B cell (primary cell): ENCODE measurements around the gene PARD3B.

Experiments
- EZH2 ChIP-seq: IDR thresholded peaks from 2 replicates; pipeline ENCODE4 v1.6.1; 2012; ENCODE audit warnings: borderline replicate concordance, low read depth, mild to moderate bottlenecking, moderate library complexity, low read length; ENCODE audit not compliant: insufficient read depth, poor library complexity, severe bottlenecking
- TF ChIP-seq, protein P1 (sequence below): fragments of 200-600 bp; IDR thresholded peaks from one replicate; pipeline ENCODE4 v1.8.0; 2022; ENCODE audit warnings: antibody characterized with exemption, mild to moderate bottlenecking

DNA sequence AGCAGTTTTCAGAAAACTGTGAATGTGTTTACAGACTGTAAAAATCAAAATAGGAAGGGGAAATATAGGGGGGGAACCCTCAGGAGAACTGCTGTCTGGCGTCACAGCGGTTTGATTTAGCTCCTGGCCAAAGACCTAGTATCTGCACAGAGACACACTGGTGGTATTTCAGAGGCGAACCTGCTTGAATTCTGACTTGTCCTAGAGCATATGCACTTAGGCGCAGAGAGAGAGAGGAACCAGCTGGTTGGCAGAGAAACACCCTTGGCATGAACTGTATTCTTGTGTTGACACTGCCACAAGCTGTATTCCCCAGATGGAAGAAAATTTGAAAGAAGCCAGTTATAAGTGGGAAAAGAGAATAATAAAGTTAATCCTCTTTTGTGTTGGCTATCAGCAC lies 630.6 kb downstream of the PARD3B start:
- TF ChIP-seq, protein P1, sequence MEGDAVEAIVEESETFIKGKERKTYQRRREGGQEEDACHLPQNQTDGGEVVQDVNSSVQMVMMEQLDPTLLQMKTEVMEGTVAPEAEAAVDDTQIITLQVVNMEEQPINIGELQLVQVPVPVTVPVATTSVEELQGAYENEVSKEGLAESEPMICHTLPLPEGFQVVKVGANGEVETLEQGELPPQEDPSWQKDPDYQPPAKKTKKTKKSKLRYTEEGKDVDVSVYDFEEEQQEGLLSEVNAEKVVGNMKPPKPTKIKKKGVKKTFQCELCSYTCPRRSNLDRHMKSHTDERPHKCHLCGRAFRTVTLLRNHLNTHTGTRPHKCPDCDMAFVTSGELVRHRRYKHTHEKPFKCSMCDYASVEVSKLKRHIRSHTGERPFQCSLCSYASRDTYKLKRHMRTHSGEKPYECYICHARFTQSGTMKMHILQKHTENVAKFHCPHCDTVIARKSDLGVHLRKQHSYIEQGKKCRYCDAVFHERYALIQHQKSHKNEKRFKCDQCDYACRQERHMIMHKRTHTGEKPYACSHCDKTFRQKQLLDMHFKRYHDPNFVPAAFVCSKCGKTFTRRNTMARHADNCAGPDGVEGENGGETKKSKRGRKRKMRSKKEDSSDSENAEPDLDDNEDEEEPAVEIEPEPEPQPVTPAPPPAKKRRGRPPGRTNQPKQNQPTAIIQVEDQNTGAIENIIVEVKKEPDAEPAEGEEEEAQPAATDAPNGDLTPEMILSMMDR, result no peak
- TF ChIP-seq EZH2, result no peak
